NK-92 treated with Interleukin-12 subunit alpha and Interleukin-12 subunit beta, amount 100 ng/mL, for 24 hours (cell line): Measurements from ENCODE around the gene VAMP4.

Source experiments
- DNase-seq: peaks from one replicate; lab custom pipeline; 2025; lab: John Stamatoyannopoulos, UW

Gene VAMP4

GRCh38 chr1:171652234-171652822 lies 89.5 kb downstream of the VAMP4 start, which contains the start of gene MYOC:
MYOC (minus strand) TSS chr1:171652688; CDS start chr1:171652611, 77 bp downstream.
- DNase-seq: no peak
